Sciatic nerve (tissue), 2 donors: Measurements from ENCODE around the gene ATP8B4. TPM values are rescaled to one million over a fixed set of nuclear protein-coding genes. Genes with fewer than 3 reads are reported as not detected.
"Not testable (repeated sequence)": the region's sequence is repeated elsewhere in the genome, so short reads cannot be mapped to it uniquely, and the experiment has no call there.

Experiments used
- ATAC-seq: fragments of 200-7000 bp; cut with Tn5 transposase; one replicate; pipeline ENCODE4 v1.9.1; 2020; ENCODE audit warnings: mild to moderate bottlenecking, moderate library complexity
- DNase-seq: peaks from one replicate; pipeline ENCODE4 v3.0.0-alpha.2; 2020; ENCODE audit warnings: low spot score
- intact Hi-C: fragments of 100-400 bp; cut with DNase I; formaldehyde crosslinking; loops from one replicate; pipeline ENCODE4 v1.14.2; 2022
- total RNA-seq: library from RNA; stranded (reverse); fragmentation: NEBNext Ultra II Directional; extraction: Animal tissue kit (Norgen Biotek cat#: 25700); gene quantifications from one replicate; pipeline ENCODE4 v1.2.1, GENCODE V29; 2021
- donor health status: DM: no; HTN: no; CAD: no.
- donor health status: DM: no; HTN: no; CAD: no.

The ATP8B4 gene
- total RNA-seq, 1 donor from 2014 or later, result 16.5 TPM

- ATAC-seq (no peak), DNase-seq (no peak)
- intact Hi-C loops, result no loop called here
Measured at GRCh38 chr15:49984436-49984835, 134.6 kb downstream of the ATP8B4 start.

GRCh38 chr15:49982584-49982983 lies 136.4 kb downstream of the ATP8B4 start:
- DNase-seq (no peak), ATAC-seq (no peak)
- intact Hi-C loops, result no loop called here

DNA sequence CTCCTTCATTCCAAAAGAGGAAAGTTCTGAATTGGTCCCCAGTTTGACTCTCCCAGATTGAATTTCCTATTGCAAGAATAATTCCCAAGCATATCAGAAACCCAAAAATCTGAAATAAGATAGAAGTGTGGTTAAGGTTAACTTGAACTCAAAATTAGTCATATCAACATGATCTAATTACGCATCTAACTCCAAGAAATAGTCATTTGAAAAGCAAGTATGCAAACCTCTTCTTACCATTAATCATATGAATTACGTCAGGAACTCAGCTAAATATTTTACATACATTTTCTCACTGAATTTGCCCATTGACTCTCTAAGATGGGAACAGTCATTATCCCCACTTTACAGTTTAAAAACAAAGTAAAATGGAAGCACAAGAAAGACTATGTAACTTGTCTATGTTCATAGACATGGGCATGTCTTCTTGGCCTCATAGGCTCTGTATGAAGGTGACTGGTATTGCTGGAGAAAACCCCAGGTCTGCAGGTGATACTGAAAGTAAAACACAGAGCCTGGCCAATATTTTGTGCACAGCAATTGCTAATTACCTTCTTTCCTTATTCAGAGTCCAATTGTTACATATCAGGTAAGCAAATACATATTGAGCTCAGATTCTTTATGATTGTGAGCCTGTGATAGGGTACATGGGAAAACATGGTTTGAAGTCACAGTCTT lies 139.2 kb downstream of the ATP8B4 start:
- intact Hi-C loops, result no loop called here
- no peak for ATAC-seq
- DNase-seq, result no peak

- ATAC-seq, result no peak
- DNase-seq, result no peak
- intact Hi-C loops, result no loop called here
Measured at GRCh38 chr15:49978121-49978520, 140.9 kb downstream of the ATP8B4 start.

- ATAC-seq (no peak), DNase-seq (no peak)
- intact Hi-C loops, result no loop called here
Measured at GRCh38 chr15:49977306-49977705, 141.7 kb downstream of the ATP8B4 start.

DNA sequence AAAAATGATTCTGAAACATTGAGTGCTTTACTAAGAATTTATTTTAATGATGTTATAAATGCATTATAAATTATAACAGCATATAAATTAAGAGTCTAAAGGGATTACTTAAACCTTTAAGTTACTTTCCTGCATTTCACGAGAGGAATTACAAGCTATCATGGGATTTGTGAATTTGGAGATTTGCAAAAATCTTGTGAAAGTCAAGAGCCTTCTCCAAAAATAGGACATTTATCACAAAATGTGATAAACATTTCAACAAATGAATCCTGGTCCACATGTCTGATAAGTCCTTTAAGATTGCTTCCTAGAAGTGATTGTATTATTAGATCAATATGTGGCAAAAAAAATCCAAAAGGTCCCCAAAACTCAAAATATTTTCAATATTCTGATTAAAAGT lies 154.5 kb downstream of the ATP8B4 start:
- intact Hi-C loops, result no loop called here
- no peak for DNase-seq
- ATAC-seq, result no peak

- intact Hi-C loops, result no loop called here
- ATAC-seq (no peak), DNase-seq (no peak)
Measured at GRCh38 chr15:49964061-49964460, 155.0 kb downstream of the ATP8B4 start.

DNA sequence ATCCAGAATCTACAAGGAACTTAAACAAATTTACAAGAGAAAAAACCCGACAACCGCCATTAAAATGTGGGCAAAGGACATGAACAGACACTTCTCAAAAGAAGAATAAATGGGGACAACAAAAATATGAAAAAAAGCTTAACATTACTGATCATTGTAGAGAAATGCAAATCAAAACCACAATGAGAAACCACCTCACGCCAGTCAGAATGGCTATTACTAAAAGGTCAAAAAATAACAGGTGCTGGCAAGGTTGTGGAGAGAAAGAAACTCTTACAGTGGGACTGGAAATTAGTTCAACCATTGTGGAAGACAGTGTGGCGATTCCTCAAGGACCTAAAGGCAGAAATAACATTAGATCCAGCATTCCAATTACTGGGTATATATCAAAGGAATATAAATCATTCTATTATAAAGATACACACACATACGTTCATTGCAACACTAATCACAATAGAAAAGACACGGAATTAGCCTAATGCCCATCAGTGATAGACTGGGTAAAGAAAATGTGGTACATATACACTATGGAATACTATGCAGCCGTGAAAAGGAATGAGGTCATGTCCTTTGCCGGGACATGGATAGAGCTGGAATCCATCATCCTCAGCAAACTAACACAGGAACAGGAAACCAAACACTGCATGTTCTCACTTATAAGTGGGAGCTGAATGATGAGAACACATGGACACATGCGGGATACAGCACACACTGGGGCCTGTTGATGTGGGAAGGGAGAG lies 155.8 kb downstream of the ATP8B4 start:
- ATAC-seq, intact Hi-C loops, DNase-seq: not testable (repeated sequence)

- intact Hi-C loops, result no loop called here
- ATAC-seq (peak; percentile 49), DNase-seq (no peak)
Measured at GRCh38 chr15:49962044-49962602, 156.9 kb downstream of the ATP8B4 start.

DNA sequence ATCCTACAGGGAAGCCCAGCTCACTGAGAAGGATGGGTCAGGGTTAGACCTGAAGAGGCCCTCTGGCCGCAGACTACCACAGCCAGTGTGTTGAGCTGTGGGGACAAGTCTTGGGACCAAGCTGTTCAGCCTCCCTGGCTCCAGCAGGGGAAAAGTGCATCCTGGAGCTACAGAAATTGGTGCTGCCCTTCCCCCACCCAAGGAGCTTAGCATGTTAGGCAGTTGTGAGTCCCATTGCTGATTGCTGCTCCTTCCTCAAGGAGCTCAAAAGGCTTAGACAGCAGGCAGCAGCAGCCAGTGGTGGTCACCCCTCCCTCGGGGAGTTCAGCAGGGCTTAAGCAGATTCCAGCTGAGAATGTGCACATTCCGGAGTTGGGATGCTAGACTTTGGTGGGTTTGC lies 165.6 kb downstream of the ATP8B4 start:
- no peak for DNase-seq
- no peak for ATAC-seq
- intact Hi-C loops, result no loop called here

DNA sequence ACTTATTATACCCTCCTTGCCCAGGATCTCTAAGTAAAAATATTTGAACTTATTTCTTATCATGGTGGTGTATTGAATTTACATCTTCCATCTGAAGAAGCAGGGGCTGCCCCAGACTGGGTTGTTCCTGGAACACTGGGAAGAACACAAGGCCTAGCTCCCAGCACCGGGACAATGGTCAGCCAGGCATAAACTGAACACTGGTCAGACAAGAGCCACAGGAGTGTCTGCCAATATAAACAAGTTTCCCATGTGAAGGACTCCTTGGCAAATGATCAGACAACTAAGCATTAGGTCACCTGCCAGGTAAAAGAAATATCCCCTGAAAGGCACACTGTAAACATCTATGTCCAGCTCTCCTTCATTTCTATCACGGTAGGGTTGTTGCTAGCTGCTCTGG lies 172.4 kb downstream of the ATP8B4 start:
- ATAC-seq (no peak), DNase-seq (no peak)
- intact Hi-C loops, result no loop called here

GRCh38 chr15:49934487-49934886 lies 184.5 kb downstream of the ATP8B4 start:
- DNase-seq (no peak), ATAC-seq (no peak)
- intact Hi-C loops, result no loop called here

DNA sequence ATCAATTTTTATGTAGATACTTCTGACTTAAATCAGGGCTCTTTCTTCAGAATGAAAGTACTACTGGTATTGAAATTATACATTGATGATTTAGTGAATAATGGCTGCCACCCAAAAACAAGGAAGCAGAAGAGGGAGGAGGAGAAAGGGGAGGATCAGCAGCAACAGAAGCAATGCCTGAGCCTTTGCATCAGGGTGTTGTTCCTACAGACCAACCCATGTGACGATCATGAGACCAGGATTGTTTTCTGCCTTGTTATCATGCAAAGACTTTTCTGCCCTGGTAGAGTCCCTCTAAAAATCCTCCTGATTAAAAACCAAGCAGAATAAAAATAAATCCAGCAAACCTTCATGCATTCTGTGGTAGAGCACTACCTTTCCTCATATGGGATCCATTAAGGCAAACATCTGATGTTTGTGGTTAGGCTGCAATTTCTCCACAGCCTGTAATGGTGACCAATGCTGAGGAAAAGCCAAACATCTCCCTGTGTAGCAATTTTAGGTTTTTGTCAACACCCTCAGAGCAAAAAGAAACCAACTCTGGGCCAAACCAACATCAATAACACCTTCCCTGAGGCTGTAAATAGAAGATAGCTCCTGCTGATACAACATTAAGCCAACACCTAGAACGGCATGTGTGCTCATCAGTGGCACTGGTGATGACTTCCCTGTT lies 191.7 kb downstream of the ATP8B4 start:
- DNase-seq (no peak), ATAC-seq (peak; percentile 90)
- intact Hi-C loops, result no loop called here

DNA sequence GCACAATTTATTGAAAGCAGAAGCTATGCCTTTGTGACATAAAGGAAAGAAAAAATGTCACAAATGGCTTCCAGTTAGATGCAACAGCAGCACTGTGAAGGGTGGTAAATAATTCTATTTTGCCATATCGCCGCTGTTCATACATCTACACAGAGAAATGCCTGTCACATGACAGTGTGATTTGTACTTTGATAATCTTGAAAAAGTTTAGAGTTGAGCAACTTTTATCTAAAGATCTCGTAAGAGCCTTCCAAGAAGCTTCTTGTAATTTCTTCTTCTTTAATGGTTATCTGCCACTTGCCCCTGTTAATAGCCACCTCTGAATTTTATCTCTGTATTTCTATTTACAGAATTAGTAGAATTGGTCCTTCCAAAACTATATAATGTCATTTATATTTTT lies 192.3 kb downstream of the ATP8B4 start:
- ATAC-seq (no peak), DNase-seq (no peak)
- intact Hi-C loops, result no loop called here

DNA sequence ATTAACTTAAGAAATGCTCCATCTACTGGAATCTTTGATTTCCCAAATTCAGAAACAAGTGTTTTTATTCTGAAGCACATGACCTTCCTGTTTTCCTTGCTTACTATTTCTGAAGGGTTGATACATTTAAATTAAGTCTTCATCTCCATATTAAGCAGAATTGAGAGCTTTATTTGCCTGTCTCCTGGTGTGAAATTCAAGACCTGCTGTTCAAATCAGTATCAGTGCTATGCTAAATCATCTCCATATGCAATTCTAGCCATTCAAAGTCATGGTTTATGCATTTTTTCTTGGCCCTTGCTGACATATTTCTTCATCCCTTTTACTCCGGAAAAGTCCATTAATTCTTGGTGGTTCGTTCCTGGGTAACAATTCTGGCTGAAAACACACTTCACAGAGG lies 195.4 kb downstream of the ATP8B4 start:
- DNase-seq (no peak), ATAC-seq (no peak)
- intact Hi-C loops, result no loop called here

DNA sequence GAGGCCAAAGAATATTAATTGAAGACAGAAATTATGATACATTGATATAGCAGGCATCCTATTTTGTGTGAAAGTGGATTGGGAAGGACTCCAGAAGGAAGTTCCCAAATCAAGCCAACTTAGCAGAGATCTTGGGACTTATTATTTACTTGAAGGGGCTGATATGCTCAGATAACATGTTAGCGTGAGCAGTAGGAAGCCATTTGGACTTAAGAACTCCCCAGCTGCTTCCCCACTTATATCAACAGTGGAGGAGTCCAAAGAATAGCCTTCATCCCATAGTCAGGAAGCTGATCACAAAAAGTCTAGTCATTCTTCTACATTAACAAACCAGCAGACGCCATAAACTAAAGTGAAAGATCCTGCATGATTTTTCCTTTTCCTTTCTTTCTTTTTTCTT lies 200.0 kb downstream of the ATP8B4 start:
- DNase-seq, result no peak
- no peak for ATAC-seq
- intact Hi-C loops, result no loop called here

DNA sequence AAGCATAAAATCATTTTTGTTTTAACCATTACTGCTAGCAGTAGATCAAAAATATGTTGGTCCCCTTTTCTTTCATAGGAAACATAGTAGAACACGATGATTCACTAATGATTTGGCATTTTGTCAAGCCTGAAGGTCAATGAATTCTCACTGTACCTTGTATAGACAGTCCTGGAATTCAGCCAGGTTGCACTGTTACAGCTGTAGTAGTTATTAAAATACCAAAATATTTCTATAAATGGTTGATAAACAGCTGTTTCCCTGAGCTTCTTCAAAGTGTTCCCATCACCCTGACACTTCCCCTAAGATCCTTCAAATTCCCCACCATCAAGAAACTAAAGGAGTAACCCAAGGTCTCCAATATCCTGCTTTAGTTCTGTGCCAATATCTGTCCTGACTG lies 200.9 kb downstream of the ATP8B4 start:
- intact Hi-C loops, result no loop called here
- no peak for DNase-seq
- ATAC-seq, result no peak

- intact Hi-C loops, result no loop called here
- ATAC-seq, result peak; percentile 67
- DNase-seq, result no peak
Measured at GRCh38 chr15:49916998-49917397, 202.0 kb downstream of the ATP8B4 start.

DNA sequence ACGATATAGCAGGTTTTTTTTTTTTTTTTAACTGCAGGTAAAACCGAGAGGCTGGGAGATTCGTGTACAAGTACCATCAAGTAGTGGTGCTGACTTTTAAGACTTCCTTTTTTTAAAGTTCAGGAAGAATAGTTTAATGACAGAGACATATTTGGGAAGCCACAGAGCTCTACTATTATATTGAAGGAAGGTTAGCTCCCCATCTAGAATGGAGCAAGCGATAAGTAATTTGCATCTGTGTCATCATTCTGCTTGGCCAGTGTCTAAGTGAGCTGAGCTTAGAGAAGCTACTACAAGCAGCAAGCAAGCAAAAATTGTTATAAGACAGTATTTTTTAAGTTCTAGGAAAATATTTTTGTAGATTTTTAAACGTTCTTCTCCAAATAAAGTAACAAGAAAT lies 203.2 kb downstream of the ATP8B4 start:
- ATAC-seq, result no peak
- DNase-seq, result no peak
- intact Hi-C loops, result no loop called here

DNA sequence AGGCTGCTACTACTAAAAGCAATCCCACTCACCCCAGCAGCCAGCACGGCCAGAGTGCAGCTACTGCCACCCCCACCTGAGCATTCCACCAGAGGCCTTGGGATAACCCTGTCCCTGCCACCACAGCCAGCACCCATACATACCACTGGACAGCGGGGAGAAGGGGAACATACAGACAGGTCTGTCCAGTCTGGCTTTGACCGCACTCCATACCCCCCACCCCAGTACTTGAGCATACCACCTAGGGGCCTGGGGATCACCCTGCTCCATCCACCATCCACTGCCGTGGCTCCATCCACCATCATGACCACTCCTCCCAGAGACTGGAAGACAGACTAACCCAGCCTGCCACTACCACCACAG lies 210.1 kb downstream of the ATP8B4 start:
- ATAC-seq (no peak), DNase-seq (no peak)
- intact Hi-C loops, result no loop called here
